T-helper 2 cell treated with Interferon-gamma antibody and Interleukin-4, amounts not matched to agents 100 ng/mL and 5 ng/mL, for 36 hours (primary cell): ENCODE measurements around the gene ARHGAP25. TPM values are rescaled to one million over a fixed set of nuclear protein-coding genes. Genes with fewer than 3 reads are reported as not detected.

ENCODE experiments used
- intact Hi-C: fragments of 100-400 bp; cut with micrococcal nuclease; formaldehyde crosslinking; loops from one replicate; pipeline ENCODE4 v1.15.1; 2023
- total RNA-seq: library from RNA; stranded (reverse); gene quantifications from 2 replicates; pipeline ENCODE4 v1.2.3, GENCODE V29; 2022

Gene ARHGAP25
- total RNA-seq: 82.8 and 89.1 TPM in 2 replicates

- intact Hi-C loops: loop anchor here (1.0 kb wide), 2 partner anchors 8 to 15 kb away; no protein-coding TSS in a partner anchor
Measured at GRCh38 chr2:68734688-68735525, at the start of gene ARHGAP25. Gene ARHGAP25, plus strand, starts transcription at chr2:68734811. Its CDS starts 389 bp downstream, at chr2:68735200.

- intact Hi-C loops: no loop called here
Measured at GRCh38 chr2:68686178-68686577, 48.4 kb upstream of the ARHGAP25 start.

- intact Hi-C loops: no loop called here
Measured at GRCh38 chr2:68687018-68687417, 47.6 kb upstream of the ARHGAP25 start.

GRCh38 chr2:68689553-68690537 lies 44.8 kb upstream of the ARHGAP25 start:
- intact Hi-C loops: no loop called here

GRCh38 chr2:68690851-68691250 lies 43.8 kb upstream of the ARHGAP25 start:
- intact Hi-C loops: no loop called here

GRCh38 chr2:68692511-68692910 lies 42.1 kb upstream of the ARHGAP25 start:
- intact Hi-C loops: no loop called here

GRCh38 chr2:68693951-68694350 lies 40.7 kb upstream of the ARHGAP25 start:
- intact Hi-C loops: no loop called here

GRCh38 chr2:68695971-68696370 lies 38.6 kb upstream of the ARHGAP25 start:
- intact Hi-C loops: no loop called here

GRCh38 chr2:68696554-68696953 lies 38.1 kb upstream of the ARHGAP25 start:
- intact Hi-C loops: no loop called here

- intact Hi-C loops: no loop called here
Measured at GRCh38 chr2:68698567-68699377, 35.8 kb upstream of the ARHGAP25 start.

GRCh38 chr2:68700560-68700959 lies 34.1 kb upstream of the ARHGAP25 start:
- intact Hi-C loops: no loop called here

- intact Hi-C loops: no loop called here
Measured at GRCh38 chr2:68706637-68707036, 28.0 kb upstream of the ARHGAP25 start.

- intact Hi-C loops: loop anchor here (1.0 to 2.0 kb wide), 4 partner anchors 18 to 245 kb away; no protein-coding TSS in a partner anchor
Measured at GRCh38 chr2:68708629-68709028, 26.0 kb upstream of the ARHGAP25 start.

- intact Hi-C loops: loop anchor here (1.0 to 2.0 kb wide), 4 partner anchors 17 to 246 kb away; no protein-coding TSS in a partner anchor
Measured at GRCh38 chr2:68709421-68709911, 25.1 kb upstream of the ARHGAP25 start.

GRCh38 chr2:68710336-68710735 lies 24.3 kb upstream of the ARHGAP25 start:
- intact Hi-C loops: no loop called here

GRCh38 chr2:68710756-68711155 lies 23.9 kb upstream of the ARHGAP25 start:
- intact Hi-C loops: no loop called here

- intact Hi-C loops: loop anchor here (1.0 to 5.0 kb wide), 3 partner anchors 37 to 193 kb away; no protein-coding TSS in a partner anchor
Measured at GRCh38 chr2:68714866-68715265, 19.7 kb upstream of the ARHGAP25 start.

GRCh38 chr2:68715353-68716041 lies 19.1 kb upstream of the ARHGAP25 start:
- intact Hi-C loops: loop anchor here (1.0 to 5.0 kb wide), 3 partner anchors 37 to 193 kb away; no protein-coding TSS in a partner anchor

GRCh38 chr2:68716604-68717304 lies 17.9 kb upstream of the ARHGAP25 start:
- intact Hi-C loops: loop anchor here (1.0 to 5.0 kb wide), 3 partner anchors 36 to 64 kb away; no protein-coding TSS in a partner anchor
